Astrocyte (in vitro differentiated cells and primary cell): Measurements from ENCODE around the gene CDKN2C. TPM values are rescaled to one million over a fixed set of nuclear protein-coding genes. Genes with fewer than 3 reads are reported as not detected.
A peak's percentile ranks its signal among the peaks of the same experiment; 100 is the strongest.

Experiments
- DNase-seq: peaks from one replicate; pipeline ENCODE4 v3.0.0-alpha.2; 2010; ENCODE audit warnings: low read depth
- FAIRE-seq: peaks from 2 replicates; lab custom pipeline; 2011; peaks lifted over from hg19 to GRCh38; lab: Jason Lieb, UNC
- H2AFZ ChIP-seq: 2 replicates; pipeline ENCODE4 v1.6.0; 2012; ENCODE audit warnings: low read depth, low read length, inconsistent platforms
- H3K27ac ChIP-seq: 2 replicates; pipeline ENCODE4 v1.5.1; 2011; ENCODE audit warnings: low read depth, low read length, inconsistent platforms
- H3K27me3 ChIP-seq: 2 replicates; pipeline ENCODE4 v1.6.0; 2011; ENCODE audit warnings: low read length, inconsistent platforms; ENCODE audit not compliant: insufficient read depth
- H3K36me3 ChIP-seq: 2 replicates; pipeline ENCODE4 v1.5.1; 2011; ENCODE audit warnings: low read length, inconsistent platforms; ENCODE audit not compliant: insufficient read depth
- H3K4me1 ChIP-seq: 2 replicates; pipeline ENCODE4 v1.5.1; 2011; ENCODE audit warnings: low read length, inconsistent platforms; ENCODE audit not compliant: insufficient read depth
- H3K4me2 ChIP-seq: 2 replicates; pipeline ENCODE4 v1.6.0; 2012; ENCODE audit warnings: low read length, inconsistent platforms
- H3K4me3 ChIP-seq: 2 replicates; pipeline ENCODE4 v1.5.1; 2011; ENCODE audit warnings: low read depth, mild to moderate bottlenecking, low read length, inconsistent platforms; ENCODE audit not compliant: insufficient read depth
- H3K79me2 ChIP-seq: 2 replicates; pipeline ENCODE4 v1.6.0; 2012; ENCODE audit warnings: mild to moderate bottlenecking, low read length, inconsistent platforms; ENCODE audit not compliant: insufficient read depth
- H3K9ac ChIP-seq: 2 replicates; pipeline ENCODE4 v1.6.0; 2012; ENCODE audit warnings: mild to moderate bottlenecking, low read length, inconsistent platforms
- H3K9me3 ChIP-seq: 2 replicates; pipeline ENCODE4 v1.5.1; 2012; ENCODE audit warnings: low read depth, mild to moderate bottlenecking, low read length, inconsistent platforms; ENCODE audit not compliant: insufficient read depth
- H4K20me1 ChIP-seq: 2 replicates; pipeline ENCODE4 v1.6.0; 2012; ENCODE audit warnings: low read length, inconsistent platforms; ENCODE audit not compliant: insufficient read depth
- H3K27ac Mint-ChIP-seq: one replicate; pipeline ENCODE4 v1.8.0; 2021; ENCODE audit warnings: mild to moderate bottlenecking, mixed read lengths; ENCODE audit not compliant: unreplicated experiment
- H3K27me3 Mint-ChIP-seq: one replicate; pipeline ENCODE4 v1.8.0; 2021; ENCODE audit warnings: low read depth, mixed read lengths; ENCODE audit not compliant: unreplicated experiment
- H3K36me3 Mint-ChIP-seq: one replicate; pipeline ENCODE4 v1.8.0; 2021; ENCODE audit warnings: low read depth, mixed read lengths; ENCODE audit not compliant: unreplicated experiment
- H3K4me1 Mint-ChIP-seq: one replicate; pipeline ENCODE4 v1.8.0; 2021; ENCODE audit warnings: low read depth, mixed read lengths; ENCODE audit not compliant: unreplicated experiment
- H3K4me3 Mint-ChIP-seq: one replicate; pipeline ENCODE4 v1.8.0; 2021; ENCODE audit warnings: mild to moderate bottlenecking, moderate library complexity, mixed read lengths; ENCODE audit not compliant: unreplicated experiment
- H3K9me3 Mint-ChIP-seq: one replicate; pipeline ENCODE4 v1.8.0; 2021; ENCODE audit warnings: mild to moderate bottlenecking, mixed read lengths; ENCODE audit not compliant: unreplicated experiment
- CTCF ChIP-seq: IDR thresholded peaks from 2 replicates; pipeline ENCODE4 v1.5.1; 2011; ENCODE audit warnings: low read depth, mild to moderate bottlenecking, inconsistent platforms, low read length, moderate library complexity; ENCODE audit not compliant: insufficient read depth
- EZH2 ChIP-seq: IDR thresholded peaks from 2 replicates; pipeline ENCODE4 v1.6.1; 2012; ENCODE audit warnings: mild to moderate bottlenecking, low read length, inconsistent platforms; ENCODE audit not compliant: insufficient read depth
- total RNA-seq: library from RNA; stranded (reverse); gene quantifications from 2 replicates; pipeline ENCODE4 v1.2.1, GENCODE V29; 2021

CDKN2C gene
- total RNA-seq, 1 donor from 2014 or later, result 0.43 TPM

GRCh38 chr1:50959303-50959912 lies 10.6 kb upstream of the CDKN2C start:
- Histone ChIP-seq H3K4me1 (peaks cover 11% of the 10 kb centered on the region), H3K27ac (peak overlapping the region; percentile 36), H3K27me3 (no peaks in the 10 kb centered on the region), H2AFZ (peak overlapping the region; percentile 95), H4K20me1 (peaks cover 7% of the 10 kb centered on the region), H3K9me3 (no peaks in the 10 kb centered on the region), H3K4me2 (peak overlapping the region; percentile 94), H3K4me3 (peak overlapping the region; percentile 82), H3K36me3 (no peaks in the 10 kb centered on the region), H3K79me2 (peaks cover 48% of the 10 kb centered on the region), H3K9ac (peak overlapping the region; percentile 81)
- Mint-ChIP-seq H3K4me3 (peak overlapping the region; percentile 91), H3K27ac (peak overlapping the region; percentile 35), H3K4me1 (peaks cover 12% of the 10 kb centered on the region), H3K27me3 (peaks cover 4% of the 10 kb centered on the region), H3K36me3 (no peaks in the 10 kb centered on the region), H3K9me3 (no peaks in the 10 kb centered on the region)
- DNase-seq, result peak; percentile 45
- peak; percentile 5 for FAIRE-seq
- TF ChIP-seq EZH2, result no peak
- TF ChIP-seq CTCF, result no peak

DNA sequence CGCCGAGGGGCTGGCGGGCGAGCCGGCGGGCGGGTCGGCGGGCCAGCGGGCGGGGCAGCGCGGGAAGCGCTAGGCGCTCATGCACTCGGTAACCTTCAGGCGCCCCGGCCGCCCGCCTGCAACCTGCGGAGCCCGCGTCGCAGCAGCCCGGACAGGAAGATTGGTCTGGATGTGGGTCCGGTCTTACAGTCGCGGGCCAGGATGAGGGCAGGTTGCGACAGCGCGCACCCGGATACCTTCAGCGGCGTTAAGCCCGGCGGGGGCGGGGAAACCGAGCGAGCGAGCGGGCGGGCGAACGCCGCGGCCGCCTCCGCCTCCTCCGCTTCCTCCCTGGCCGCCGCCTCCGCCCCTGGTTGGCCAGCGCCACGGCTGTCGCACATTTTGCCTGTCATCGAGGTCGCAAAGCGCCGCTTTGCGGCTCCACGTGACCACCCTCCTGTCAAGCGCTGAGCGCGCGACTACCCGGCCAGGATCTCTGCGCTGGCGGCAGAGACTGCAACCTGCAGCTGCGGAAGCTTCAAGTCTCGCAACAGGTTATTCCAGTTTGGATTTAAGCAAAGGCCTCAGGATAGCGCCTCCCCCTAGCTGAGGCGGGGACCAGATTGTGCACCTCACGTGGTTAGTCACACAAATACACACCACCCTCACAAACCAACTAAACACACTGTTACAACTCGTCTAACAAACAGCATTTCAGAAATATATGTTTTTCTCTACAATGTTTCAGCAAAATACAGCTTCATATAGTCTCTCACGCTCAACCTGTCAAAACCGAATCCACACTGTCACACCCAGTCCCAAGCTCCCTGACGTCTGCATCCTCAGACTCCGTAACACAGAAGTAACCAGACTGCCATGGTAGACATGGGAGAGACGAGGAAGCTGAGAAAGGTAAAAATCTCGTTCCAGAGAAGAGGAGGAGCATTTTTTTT lies 9.9 kb upstream of the CDKN2C start, which contains the start of gene FAF1:
TSS of gene FAF1 (minus strand) at position 355 of the 932 bp plus-strand sequence. CDS start 456 bp downstream, outside the sequence.
- Mint-ChIP-seq H3K4me1 (peaks cover 12% of the 10 kb centered on the region), H3K36me3 (no peaks in the 10 kb centered on the region), H3K27me3 (peaks cover 12% of the 10 kb centered on the region), H3K4me3 (peak within 1 kb of the TSS; percentile 97), H3K27ac (peak within 1 kb of the TSS; percentile 87), H3K9me3 (no peaks in the 10 kb centered on the region)
- peak; percentile 78 for FAIRE-seq
- peaks cover 7% of the 10 kb centered on the region for H4K20me1 ChIP-seq
- peak within 1 kb of the TSS; percentile 95 for H2AFZ ChIP-seq
- DNase-seq, result peak; percentile 92
- no peaks in the 10 kb centered on the region for H3K27me3 ChIP-seq
- H3K4me2 ChIP-seq, result peak within 1 kb of the TSS; percentile 94
- peak within 1 kb of the TSS; percentile 82 for H3K4me3 ChIP-seq
- no peaks in the 10 kb centered on the region for H3K36me3 ChIP-seq
- peaks cover 8% of the 10 kb centered on the region for H3K4me1 ChIP-seq
- peaks cover 40% of the 10 kb centered on the region for H3K79me2 ChIP-seq
- H3K9me3 ChIP-seq, result no peaks in the 10 kb centered on the region
- H3K9ac ChIP-seq, result peak within 1 kb of the TSS; percentile 81
- TF ChIP-seq EZH2, result no peak
- peak; percentile 5 for TF ChIP-seq CTCF
- peak within 1 kb of the TSS; percentile 40 for H3K27ac ChIP-seq
